GM19023 (cell line): ENCODE data around the gene GGTA1.
"Not testable (repeated sequence)": the region's sequence is repeated elsewhere in the genome, so short reads cannot be mapped to it uniquely, and the experiment has no call there.

Experiments
- ATAC-seq: cut with Tn5 transposase; IDR thresholded peaks from one replicate; pipeline ENCODE4 v1.9.1; 2021; ENCODE audit warnings: mild to moderate bottlenecking, moderate library complexity; ENCODE audit not compliant: unreplicated experiment

GGTA1 gene

GRCh38 chr9:121463026-121463807 is 36.4 kb downstream of the GGTA1 start:
- no peak for ATAC-seq

- ATAC-seq, result no peak
Measured at GRCh38 chr9:121459513-121459912, 40.1 kb downstream of the GGTA1 start.

- not testable (repeated sequence) for ATAC-seq
Measured at GRCh38 chr9:121458449-121458848, 41.2 kb downstream of the GGTA1 start.

- ATAC-seq, result no peak
Measured at GRCh38 chr9:121455527-121456239, 44.0 kb downstream of the GGTA1 start.

GRCh38 chr9:121454972-121455371 is 44.7 kb downstream of the GGTA1 start:
- ATAC-seq, result no peak

GRCh38 chr9:121453232-121453892 is 46.3 kb downstream of the GGTA1 start:
- ATAC-seq, result no peak

GRCh38 chr9:121452085-121452484 is 47.6 kb downstream of the GGTA1 start:
- no peak for ATAC-seq

GRCh38 chr9:121451586-121451985 is 48.1 kb downstream of the GGTA1 start:
- no peak for ATAC-seq

GRCh38 chr9:121450241-121450640 is 49.4 kb downstream of the GGTA1 start:
- no peak for ATAC-seq

GRCh38 chr9:121449786-121450185 is 49.9 kb downstream of the GGTA1 start:
- ATAC-seq, result no peak

GRCh38 chr9:121447321-121447834 is 52.3 kb downstream of the GGTA1 start:
- ATAC-seq, result no peak

- ATAC-seq, result no peak
Measured at GRCh38 chr9:121445986-121446385, 53.7 kb downstream of the GGTA1 start.

- no peak for ATAC-seq
Measured at GRCh38 chr9:121443981-121444380, 55.7 kb downstream of the GGTA1 start.

- ATAC-seq, result no peak
Measured at GRCh38 chr9:121441165-121441564, 58.5 kb downstream of the GGTA1 start.

- no peak for ATAC-seq
Measured at GRCh38 chr9:121439711-121440664, 59.7 kb downstream of the GGTA1 start.

- ATAC-seq, result no peak
Measured at GRCh38 chr9:121439016-121439415, 60.6 kb downstream of the GGTA1 start.

- no peak for ATAC-seq
Measured at GRCh38 chr9:121437891-121438290, 61.8 kb downstream of the GGTA1 start.

- ATAC-seq, result not testable (repeated sequence)
Measured at GRCh38 chr9:121437046-121437445, 62.6 kb downstream of the GGTA1 start.

- ATAC-seq, result no peak
Measured at GRCh38 chr9:121434969-121435368, 64.7 kb downstream of the GGTA1 start.

GRCh38 chr9:121427899-121428298 is 71.7 kb downstream of the GGTA1 start:
- no peak for ATAC-seq
